HG03558 (cell line): ENCODE results near the gene MED10.
A peak's percentile ranks its signal among the peaks of the same experiment; 100 is the strongest.

Experiments used
- ATAC-seq: cut with Tn5 transposase; IDR thresholded peaks from one replicate; pipeline ENCODE4 v1.9.1; 2021; ENCODE audit warnings: moderate number of reproducible peaks; ENCODE audit not compliant: unreplicated experiment; ENCODE audit errors: extremely low read depth

Gene MED10

DNA sequence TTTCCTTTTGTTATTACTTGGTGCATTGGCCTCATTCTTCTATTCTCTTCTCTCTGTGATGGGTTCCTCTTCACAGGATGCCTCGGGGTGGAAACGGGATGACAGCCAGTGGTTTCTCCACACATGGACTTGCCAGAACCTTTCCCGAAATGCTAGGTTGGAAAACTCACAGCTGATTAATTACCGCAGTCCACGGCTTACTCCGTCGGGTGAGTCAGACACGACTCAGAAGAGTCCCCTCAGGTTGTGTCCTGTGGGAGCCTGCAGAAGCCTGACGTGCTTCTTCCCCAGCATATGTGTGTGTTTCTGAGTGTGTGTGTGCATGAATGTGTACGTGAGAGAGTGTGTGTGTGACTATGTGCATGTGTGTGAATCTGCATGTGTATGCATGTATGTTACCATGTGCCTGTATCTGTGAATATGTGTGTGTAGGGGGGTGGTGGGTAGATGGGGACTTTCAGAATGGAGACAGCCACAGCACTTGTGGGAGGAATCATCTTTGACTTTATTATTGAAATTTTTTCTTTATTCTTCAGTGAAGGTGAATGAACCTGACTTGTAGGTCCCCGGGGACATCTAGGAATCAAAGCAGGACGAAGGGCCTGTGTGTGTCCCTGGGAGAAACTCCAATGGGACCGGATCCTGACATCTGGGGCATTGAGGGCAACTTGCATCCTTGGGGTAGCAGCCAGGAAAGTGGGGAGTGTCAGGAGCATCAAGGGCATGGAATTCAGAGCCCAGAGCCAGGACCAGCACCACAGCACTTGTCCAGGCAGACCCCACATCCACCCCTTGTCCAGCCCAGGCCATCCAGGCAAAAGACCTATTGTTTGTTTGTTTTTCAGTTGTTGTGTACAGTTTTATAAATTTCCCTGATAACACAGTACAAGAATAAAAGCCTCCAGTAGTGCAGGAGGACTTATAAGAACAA, 21.9 kb upstream of the MED10 start:
- no peak for ATAC-seq

DNA sequence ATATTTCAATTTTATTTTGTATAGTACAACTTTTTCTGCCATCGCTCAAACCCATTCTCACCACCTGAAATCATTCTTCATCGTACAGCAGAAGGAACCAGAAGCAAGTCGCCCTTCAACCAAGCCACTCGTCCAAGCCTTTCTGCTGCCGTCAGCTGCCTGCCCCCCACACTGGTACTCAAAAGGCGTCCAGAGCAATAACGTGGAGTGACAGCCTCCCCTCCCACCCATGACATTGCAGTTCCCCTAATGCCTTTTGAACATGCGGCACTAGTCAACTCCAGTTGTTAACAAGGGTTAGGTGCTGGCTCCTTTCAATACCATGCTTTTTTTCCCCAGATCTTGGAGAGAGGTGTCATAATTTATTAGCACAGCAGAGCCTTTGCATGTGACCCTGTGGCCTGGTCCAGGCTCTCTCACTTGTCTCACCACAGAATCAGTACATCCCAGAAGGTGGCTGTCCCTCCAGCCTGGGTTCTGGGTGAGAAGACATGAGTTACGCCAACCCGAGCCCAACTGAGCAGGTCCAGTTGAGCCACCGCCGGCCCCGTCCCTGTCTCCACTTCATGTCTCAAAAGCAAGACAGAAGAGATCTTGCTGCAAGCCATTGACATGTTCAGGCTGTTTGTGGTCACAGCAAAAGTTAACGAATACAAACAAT, 20.4 kb upstream of the MED10 start:
- ATAC-seq, result no peak

DNA sequence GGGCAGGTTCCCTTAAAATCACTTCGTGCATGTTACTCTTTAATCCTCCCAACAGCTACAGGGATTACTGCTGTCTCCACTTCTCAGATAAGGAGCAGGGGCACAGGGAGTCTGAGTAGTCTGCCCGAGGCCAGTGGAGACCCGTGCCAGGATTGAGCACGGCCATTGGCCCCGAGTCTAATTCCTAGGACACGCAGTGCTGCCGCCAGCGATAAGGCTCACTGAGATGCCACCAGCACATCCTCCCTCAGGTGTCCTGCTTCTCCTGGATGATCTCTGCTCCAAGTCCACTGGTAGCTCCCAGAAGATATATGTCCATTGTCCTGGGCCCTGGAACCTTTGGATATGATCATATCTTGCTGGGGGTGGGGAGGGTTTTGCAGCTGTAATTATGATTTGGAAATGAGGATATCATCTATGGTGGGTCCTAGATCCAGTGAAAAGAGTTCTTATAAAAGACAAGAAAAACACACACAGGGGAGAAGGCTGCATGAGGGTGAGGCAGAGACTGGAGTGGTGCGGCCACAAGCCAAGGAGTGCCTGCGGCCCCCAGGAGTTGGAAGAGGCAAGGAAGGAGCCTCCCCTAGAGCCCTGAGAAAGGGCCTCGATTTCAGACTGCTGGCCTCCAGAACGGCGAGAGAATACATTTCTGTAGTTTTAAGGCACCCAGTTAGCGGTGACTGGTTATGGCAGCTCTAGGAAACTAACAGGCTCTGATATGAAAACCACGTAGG, 19.4 kb upstream of the MED10 start:
- no peak for ATAC-seq

DNA sequence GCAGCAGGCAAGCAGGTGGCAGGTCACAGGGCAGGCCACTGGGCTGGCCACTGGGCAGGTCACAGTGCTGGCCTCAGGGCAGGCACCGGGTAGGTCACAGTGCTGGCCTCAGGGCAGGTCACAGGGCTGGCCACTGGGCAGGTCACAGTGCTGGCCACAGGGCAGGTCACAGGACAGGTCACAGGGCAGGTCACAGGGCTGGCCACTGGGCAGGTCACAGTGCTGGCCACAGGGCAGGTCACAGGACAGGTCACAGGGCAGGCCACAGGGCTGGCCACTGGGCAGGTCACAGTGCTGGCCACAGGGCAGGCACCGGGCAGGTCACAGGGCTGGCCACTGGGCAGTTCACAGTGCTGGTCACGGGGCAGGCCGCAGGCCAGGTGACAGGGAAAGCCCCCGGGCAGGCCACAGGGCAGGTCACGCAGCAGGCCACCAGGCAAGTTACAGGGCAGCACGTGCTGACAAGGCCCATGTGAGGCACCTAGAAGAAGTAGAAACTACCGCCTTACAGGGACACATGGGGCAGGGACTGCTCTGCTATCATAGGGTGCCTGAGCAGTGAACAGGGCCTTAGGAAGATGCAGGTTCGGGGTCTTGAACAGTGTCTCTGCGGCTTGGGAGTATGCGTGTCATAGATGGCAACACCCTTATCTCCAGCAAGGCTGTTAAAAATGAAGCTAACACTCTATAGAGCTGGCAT, 18.6 kb upstream of the MED10 start:
- ATAC-seq, result no peak

DNA sequence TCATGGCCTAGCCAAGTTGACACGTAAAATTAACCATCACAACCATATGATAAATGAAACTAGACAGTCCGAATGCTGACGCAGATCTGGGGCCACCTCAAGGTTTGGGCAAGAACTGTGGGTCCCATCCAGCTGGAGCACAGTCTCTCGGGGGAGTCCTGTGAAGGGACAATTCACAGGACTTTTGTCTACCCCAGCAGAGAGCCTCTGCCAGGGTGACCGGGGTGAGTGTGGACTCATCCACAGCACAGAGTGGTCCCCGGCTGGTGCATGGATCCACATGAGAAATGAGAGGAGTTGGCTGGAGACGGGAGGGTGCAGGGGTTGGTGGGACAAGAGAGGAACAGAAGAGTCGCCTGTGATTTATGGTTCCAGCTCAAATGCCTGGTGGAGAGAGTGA, 17.7 kb upstream of the MED10 start:
- no peak for ATAC-seq

DNA sequence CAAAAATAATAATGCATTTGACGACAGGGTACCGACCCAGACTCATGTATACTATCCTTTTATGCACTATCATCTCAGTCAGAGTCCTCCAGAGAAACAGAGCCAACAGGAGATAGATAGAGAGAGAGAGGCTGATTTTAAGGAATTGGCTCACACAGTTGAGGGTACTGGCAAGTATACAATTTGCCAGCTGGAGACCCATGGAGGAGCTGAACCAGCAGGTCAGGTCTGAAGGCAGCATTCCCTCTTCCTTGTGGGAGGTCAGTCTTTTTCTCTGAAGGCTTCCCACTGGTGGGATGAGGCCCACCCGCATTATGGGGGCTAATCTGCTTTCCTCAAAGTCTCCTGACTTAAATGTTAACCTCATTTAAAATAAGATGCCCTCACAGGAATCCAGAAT, 17.3 kb upstream of the MED10 start:
- ATAC-seq, result no peak

DNA sequence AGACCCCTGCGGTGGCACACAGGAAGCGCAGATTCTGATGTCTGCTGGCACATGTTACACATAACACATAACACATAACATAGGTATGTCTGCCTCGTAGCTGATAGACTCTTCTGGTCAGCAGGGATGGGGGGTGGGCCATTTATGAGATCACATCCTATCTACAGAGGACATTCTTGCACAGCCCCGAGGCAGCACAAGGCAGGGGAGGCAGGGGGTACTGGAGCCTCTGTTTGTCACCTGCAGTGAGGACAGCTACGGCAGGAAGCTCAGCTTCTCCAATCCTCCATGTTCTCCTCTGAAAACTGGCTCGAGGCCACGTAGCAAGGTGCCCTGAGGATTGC, 16.7 kb upstream of the MED10 start:
- no peak for ATAC-seq

DNA sequence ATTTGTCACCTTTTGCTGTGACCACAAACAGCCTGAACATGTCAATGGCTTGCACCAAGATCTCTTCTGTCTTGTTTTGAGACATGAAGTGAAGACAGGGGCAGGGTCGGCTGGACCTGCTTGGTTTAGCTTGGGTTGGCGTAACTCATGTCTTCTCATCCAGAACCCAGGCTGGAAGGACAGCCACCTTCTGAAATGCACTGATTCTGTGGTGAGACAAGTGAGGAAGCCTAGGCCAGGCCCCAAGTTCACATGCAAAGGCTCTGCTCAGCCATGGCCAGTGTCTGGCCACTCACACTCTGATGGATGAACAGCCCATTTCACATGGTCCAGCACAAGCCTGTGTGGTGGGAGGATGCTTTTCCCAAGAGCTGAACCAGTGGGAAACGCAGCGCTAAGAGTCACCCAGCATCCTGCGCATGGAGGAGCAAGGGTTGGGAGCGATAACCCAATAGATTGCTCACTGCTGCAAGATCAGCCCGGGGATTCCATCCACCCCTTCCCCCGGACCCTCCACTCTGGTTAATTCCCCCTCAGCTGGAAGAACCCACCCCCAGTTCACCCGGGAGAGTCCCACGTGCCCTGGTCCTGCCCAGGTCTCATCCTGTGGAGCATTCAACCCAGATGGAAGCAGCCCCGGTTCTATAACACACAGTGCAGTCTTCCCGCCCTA, 16.2 kb upstream of the MED10 start:
- ATAC-seq, result no peak

DNA sequence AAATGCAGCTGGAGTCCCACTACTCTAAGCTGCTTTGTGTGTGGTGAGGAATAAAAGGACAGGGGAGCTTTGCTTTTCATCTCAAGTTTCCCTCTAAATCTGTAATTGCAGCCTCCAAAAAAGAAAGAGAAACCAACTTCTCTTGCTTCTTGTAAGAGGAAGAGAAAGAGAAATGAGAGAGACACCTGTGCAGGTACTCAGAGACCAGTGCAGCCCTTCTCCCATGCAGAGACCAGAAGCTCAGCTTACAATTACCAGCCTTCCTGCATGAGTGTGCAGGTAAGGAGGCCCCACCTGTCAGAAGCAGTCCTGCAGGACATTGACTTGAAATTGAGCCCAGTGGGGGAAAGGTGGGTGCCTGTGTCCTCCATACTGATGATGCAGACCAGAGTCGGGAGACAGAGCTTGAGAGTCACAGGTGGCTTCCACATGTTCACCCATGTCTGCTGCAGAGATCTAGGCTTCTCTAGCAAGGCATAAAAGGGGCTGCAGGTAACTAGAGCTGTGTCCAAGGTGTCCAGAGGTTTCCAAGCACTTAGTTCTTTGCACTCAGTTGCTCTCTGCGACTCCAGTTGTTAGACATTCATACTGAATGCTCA, 15.3 kb upstream of the MED10 start:
- no peak for ATAC-seq

DNA sequence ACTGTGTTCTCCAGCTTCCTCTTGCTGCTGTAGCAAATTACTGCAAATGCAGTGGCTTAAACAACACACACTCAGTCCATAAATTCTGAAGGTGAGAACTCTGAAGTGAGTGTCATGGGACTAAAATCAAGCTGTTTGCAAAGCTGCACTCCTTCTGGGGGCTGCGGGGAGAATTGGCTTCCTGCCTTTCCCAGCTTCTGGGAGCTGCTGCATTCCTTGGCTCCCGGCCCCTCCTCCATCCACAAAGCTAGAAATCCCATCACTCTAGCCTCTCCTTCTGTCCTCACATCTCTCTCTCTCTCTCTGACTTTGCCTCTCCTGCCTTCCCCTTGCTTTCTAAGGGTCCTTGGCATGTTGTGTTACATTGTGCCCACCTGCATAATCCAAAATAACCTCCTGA, 14.2 kb upstream of the MED10 start:
- ATAC-seq, result no peak

DNA sequence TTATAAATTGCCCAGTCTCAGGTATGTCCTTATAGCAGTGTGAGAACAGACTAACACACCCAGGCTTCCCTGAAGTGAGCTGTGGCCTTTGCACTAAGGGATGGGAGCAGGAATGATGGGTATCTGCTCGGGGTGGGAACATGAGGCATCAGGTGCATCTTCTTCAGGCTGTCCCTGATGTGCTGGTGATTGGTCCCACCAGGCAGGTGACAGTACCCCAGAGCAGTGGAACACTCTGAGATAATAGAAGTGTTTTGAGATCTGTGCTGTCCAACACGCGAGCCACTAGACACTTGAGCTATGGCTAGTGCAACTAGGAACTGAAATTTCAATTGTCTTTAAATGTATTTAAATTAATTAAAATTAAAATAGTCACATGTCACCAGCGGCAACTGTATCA, 12.8 kb upstream of the MED10 start:
- no peak for ATAC-seq

DNA sequence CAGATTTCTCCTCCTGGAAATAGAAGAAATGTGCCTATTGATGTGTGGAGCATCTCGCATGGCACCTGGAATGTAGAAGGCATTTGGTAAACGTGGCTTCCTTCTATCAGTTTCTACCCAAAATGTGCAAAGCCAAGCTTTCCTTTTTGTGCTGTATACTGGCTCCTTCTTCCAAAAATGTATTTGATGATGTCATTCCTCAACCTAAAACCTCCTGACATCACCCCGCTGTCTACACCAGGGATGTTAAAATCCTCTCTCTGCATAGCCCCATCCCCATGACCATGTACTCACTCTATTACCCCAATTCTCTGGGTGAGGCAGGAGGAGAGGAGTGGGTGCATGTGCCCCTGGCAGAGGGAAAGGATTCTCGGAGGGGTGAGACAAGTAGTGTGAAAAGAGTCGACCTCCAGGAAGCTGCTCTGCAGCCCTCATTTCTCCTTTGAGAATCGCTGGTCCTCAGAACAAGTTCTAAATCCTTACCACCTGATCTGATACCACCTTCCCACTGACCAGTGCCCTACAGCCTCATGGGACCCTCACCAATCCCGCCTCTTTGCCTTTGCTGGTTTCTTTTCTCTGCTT, 11.7 kb upstream of the MED10 start:
- no peak for ATAC-seq

DNA sequence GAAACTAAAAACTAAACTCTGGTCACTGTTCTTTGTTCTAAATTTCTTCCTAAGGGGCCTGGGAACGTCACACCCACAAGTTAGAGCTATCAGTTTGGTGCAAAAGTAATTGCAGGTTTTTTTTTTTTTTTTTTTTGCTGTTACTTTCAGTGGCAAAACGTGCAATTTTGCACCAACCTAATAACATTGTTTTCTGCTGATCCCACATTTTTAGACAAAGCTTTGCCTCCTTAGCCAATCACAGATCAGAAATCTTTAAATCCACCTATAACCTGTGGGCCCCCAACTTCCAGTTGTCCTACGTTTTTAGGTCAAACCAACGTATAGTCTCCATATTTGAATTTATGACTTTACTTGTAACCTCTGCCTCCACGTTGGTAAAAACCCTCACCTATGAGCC, 11.1 kb upstream of the MED10 start:
- no peak for ATAC-seq

DNA sequence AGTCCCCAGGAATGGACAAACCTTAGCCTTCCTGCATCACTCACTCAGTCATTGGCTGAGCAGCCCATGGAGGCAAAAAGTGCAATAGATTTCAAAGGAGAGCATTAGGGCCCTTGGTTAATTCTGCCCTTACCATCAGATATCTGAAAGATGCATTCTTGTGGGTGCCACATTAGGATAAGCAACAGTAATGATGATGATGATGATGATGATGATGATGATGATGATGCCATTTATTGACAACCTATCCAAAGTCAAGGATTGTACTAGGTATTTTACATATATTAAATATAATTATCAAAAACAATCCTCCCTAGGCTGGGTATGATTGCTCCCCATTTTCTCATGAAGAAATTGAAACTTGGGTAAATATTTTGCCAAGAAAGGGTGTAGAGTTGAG, 9.6 kb upstream of the MED10 start:
- ATAC-seq, result no peak

DNA sequence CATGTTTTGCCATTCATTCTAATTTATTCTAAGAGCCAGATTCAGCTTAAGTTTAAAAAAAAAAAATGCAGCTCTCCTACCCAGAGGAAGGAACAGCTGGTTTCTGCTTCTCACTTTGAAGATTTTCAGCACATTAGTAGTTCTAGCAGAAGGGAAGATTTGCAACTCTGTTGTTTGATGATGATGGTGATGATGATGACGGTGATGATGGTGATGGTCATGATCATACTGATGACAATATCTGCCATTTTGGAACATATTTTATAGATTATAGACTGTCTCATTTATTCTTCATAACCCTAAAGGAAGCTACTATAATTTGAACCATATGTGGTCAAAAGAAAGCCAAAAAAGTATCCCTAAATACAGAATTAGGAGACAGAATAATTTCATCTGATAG, 7.9 kb upstream of the MED10 start:
- no peak for ATAC-seq

DNA sequence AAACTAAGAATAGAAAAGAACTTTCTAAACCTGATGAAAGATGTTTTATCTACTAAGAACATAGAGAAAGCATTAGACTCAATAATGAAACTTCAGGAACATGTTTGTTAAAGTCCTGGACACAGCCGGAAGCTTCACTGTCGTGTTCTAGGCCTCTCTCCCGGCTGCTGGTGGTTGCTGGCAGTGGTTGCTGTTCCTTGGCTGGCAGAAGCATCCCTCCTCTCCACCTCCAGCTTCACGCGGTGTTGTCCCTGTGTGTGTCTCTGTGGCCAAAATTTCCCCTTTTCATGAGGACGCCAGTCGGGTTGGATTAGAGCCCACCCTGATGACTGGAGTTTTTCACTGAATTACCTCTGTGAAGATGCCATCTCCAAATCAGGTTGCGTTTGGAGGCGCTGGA, 6.5 kb upstream of the MED10 start:
- no peak for ATAC-seq

DNA sequence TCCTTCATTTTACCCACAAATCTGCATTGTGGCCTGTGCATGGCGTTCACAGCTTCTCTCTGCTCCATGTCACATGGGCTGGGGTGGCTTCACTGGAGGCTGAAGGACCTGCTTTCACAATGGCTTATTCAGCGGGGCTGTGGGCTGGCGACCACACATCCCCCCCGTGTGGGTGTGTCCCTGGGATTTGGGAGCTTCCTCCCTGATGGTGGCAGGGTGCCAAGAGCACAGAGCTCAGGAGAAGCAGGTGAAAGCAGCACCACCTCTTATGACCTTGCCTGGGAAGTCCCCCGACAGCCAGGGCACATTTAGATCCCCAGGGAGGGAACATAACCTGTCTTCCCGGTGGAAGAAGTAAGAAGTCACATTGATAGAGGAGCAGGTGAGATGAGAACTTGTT, 5.0 kb upstream of the MED10 start:
- ATAC-seq, result no peak

DNA sequence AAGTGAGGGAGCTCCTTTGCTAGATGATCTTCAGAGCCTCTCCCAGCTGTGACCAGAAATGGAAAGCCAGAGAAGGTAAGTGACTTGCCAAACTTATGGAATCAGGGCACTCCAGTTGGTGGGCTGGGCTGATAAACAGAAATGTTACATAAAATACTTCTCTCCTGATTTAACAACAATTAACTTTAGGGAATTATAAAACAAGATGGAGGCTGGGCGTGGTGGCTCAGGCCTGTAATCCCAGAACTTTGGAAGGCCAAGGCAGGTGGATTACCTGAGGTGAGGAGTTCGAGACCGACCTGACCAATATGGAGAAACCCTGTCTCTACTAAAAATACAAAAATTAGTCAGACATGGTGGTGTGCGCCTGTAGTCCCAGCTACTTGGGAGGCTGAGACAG, 899 bp upstream of the MED10 start:
- no peak for ATAC-seq

DNA sequence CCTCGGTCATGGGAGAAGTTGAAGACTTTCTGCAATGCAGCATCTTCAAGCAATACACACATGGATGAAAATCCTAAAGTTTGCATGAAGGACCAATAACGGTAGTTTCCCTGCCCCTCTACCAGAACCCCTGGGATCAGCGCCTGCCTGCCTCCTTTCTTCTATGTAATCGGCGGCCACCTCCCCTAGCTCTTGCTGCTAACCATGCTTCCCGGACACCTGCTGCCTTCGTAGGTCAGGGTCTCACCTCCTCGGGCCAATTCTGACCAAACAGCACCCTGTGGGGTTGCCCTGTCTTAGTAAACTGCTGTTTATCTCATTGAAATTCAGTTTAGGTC, 388 bp upstream of the MED10 start:
- ATAC-seq, result peak; percentile 7

DNA sequence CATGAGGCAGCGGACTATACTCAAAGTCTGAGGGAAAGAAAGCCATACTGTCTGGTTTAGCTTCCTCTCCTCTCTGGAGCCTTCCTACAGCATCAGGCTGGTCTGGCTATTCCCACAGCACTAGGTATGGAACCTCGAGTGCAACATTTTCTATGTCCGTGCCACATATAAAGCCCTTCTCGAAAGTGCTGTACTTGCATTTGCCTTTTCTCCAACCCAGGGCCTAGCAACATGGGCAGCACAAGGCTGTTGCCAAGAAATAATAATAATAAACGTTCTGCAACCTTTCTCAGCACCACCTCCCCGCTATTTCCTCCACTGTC, 804 bp downstream of the MED10 start:
- ATAC-seq, result no peak
